Measurements from ENCODE around the gene FIBP. TPM values are rescaled to one million over a fixed set of nuclear protein-coding genes. Genes with fewer than 3 reads are reported as not detected.

Gene FIBP
- total and polyA plus RNA-seq, 7 donors: 27.7 to 73.9 (median 37.4) TPM

DNA sequence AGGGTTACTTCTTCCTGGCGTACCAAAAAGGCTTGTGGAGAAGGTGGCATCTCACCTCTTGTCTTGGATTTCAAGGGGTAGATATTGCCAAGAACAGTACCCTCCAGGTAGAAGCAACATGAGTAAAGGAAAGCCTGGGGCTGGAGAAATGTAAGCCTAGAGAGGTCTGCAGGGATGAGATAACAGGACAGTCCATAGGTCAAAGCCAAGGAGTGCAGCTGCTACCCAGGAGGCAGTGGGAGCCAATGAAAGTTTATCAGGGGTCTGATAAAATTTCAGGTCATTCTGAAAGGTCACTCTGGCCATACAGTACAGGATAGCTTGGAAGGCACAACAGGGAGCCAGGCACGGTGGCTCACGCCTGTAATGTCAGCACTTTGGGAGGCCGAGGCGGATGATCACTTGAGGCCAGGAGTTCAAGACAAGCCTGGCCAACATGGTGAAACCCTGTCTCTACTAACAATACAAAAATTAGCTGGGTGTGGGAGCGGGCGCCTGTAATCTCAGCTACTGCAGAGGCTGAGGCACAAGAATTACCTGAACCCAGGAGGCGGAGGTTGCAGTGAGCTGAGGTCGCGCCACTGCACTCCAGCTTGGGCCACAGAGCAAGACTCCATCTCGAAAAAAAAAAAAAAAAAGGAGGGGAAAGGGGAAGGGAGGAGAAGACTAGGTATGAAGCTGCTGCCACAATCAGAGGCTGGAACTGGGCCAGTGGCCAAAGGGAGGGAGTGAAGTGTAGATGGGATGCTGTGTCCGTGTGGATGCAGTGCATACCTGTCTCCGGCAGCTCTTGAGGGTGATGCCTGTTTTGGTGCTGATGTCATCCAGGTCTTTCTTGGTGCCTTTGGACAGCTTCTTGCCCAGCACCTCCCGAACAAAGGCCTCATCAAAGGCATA is 1.2 kb downstream of the FIBP start:
- H3K9me3 ChIP-seq: no peaks in the 10 kb centered on the region
- peaks cover 9 to 49% of the 10 kb centered on the region in 2 donors for H3K36me3 ChIP-seq (ENCODE audit: insufficient read depth in 1 of 2, low read depth in 1 of 2)
- peaks cover 22% of the 10 kb centered on the region for H3K4me1 ChIP-seq
- H3K4me3 ChIP-seq: peak overlapping the region; percentile 75
- H3K27me3 ChIP-seq (ENCODE audit: insufficient read depth in 3 of 3, low read length in 2 of 3): no peaks in the 10 kb centered on the region
- ATAC-seq (no peak), DNase-seq (no peak)
- 75 to 85% (median 78%) methylated on average over 14 of the region's 14 CpGs for WGBS, 3 donors
- H3K27ac ChIP-seq: peak overlapping the region; percentile 97
- intact Hi-C loops (cut with DNase I): loop anchor here (2.0 to 5.0 kb wide), 3 partner anchors 26 to 102 kb away; partner anchors contain the start of genes SART1 (in 2 of the 2) and MUS81 (in 1 of the 2)
- TF ChIP-seq, protein P1, sequence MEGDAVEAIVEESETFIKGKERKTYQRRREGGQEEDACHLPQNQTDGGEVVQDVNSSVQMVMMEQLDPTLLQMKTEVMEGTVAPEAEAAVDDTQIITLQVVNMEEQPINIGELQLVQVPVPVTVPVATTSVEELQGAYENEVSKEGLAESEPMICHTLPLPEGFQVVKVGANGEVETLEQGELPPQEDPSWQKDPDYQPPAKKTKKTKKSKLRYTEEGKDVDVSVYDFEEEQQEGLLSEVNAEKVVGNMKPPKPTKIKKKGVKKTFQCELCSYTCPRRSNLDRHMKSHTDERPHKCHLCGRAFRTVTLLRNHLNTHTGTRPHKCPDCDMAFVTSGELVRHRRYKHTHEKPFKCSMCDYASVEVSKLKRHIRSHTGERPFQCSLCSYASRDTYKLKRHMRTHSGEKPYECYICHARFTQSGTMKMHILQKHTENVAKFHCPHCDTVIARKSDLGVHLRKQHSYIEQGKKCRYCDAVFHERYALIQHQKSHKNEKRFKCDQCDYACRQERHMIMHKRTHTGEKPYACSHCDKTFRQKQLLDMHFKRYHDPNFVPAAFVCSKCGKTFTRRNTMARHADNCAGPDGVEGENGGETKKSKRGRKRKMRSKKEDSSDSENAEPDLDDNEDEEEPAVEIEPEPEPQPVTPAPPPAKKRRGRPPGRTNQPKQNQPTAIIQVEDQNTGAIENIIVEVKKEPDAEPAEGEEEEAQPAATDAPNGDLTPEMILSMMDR (IDR thresholded peaks at IDR 0.05): no peak

- Histone ChIP-seq H3K9me3 (no peaks in the 10 kb centered on the region), H3K36me3 (ENCODE audit: insufficient read depth in 1 of 2, low read depth in 1 of 2) (peaks cover 9 to 49% of the 10 kb centered on the region in 2 donors), H3K27me3 (ENCODE audit: insufficient read depth in 3 of 3, low read length in 2 of 3) (no peaks in the 10 kb centered on the region), H3K27ac (no peak overlapping the region), H3K4me3 (no peak overlapping the region), H3K4me1 (peaks cover 19% of the 10 kb centered on the region)
- TF ChIP-seq, protein P1 (IDR thresholded peaks at IDR 0.05): no peak
- WGBS, 3 donors: 89 to 93% (median 91%) methylated on average over 12 of the region's 12 CpGs
- DNase-seq: no peak
- ATAC-seq: no peak
- intact Hi-C loops (cut with DNase I): loop anchor here (2.0 to 5.0 kb wide), 3 partner anchors 25 to 103 kb away; partner anchors contain the start of genes SART1 (in 2 of the 2) and MUS81 (in 1 of the 2)
Observed at GRCh38 chr11:65885808-65886536, 2.3 kb downstream of the FIBP start.

DNA sequence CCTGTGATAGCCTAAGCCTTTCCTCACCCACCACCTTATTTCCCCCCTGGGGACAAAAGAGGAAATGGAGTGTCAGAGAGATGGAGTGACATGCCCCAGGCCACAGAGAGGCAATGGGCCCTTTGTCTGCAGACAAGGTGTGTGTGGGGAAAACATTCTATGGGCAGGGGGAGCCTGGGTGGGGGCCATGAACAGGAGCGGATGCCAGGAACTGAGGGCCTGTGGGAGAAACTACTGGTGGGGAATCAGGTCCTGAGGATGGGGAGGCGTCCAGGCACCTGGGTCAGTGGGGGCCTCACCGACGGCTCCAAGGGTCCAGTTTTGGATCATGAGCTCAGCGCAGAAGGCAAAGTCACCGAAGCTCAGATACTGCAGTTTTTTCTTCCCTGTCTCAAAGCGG is 3.0 kb downstream of the FIBP start:
- Histone ChIP-seq H3K36me3 (ENCODE audit: insufficient read depth in 1 of 2, low read depth in 1 of 2) (peaks cover 9 to 49% of the 10 kb centered on the region in 2 donors), H3K27me3 (ENCODE audit: insufficient read depth in 3 of 3, low read length in 2 of 3) (no peaks in the 10 kb centered on the region), H3K27ac (no peak overlapping the region), H3K4me3 (no peak overlapping the region), H3K9me3 (no peaks in the 10 kb centered on the region), H3K4me1 (peaks cover 19% of the 10 kb centered on the region)
- ATAC-seq (no peak), DNase-seq (no peak)
- intact Hi-C loops (cut with DNase I): loop anchor here (5.0 kb wide), 1 partner anchor 77 kb away; the partner anchor contains the start of gene SART1 (in 2 of the 2)
- TF ChIP-seq, protein P1 (IDR thresholded peaks at IDR 0.05): no peak
- WGBS, 3 donors: 89 to 94% (median 91%) methylated on average over 7 of the region's 7 CpGs

DNA sequence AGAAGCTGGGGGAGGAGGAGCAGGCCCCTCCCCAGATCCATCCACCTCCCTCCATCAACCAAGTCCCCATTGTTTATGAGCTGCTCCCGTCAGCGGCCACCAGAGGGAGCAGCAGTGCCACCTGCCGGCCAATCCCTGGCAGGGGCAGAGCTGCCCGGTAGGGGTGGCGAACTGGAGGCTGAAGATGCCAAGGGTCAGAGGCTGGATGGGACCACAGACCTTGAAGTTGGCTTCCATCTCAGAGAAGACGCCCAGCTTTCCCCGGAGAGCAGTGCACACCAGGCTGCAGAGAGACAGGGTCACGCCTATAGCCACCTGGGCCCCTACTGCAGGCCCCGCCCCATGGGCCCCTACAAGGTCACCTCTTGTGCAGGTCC is 3.6 kb downstream of the FIBP start:
- Histone ChIP-seq H3K27me3 (ENCODE audit: insufficient read depth in 3 of 3, low read length in 2 of 3) (no peaks in the 10 kb centered on the region), H3K27ac (no peak overlapping the region), H3K36me3 (ENCODE audit: insufficient read depth in 1 of 2, low read depth in 1 of 2) (peaks cover 9 to 49% of the 10 kb centered on the region in 2 donors), H3K4me3 (no peak overlapping the region), H3K9me3 (no peaks in the 10 kb centered on the region), H3K4me1 (peaks cover 15% of the 10 kb centered on the region)
- DNase-seq: peak; percentile 80 to 87
- ATAC-seq: peak; percentile 37 to 52 (median 44)
- TF ChIP-seq, protein P1 (IDR thresholded peaks at IDR 0.05): peak; percentile 99
- WGBS, 3 donors: 19 to 32% (median 22%) methylated on average over 8 to 9 of the region's 9 CpGs
- intact Hi-C loops (cut with DNase I): loop anchor here (1.0 to 5.0 kb wide), 2 partner anchors 78 to 104 kb away; partner anchors contain the start of gene SART1 (in 2 of the 2)

Data from psoas muscle (tissue), 8 donors.